ENCODE results near the gene AURKAIP1. TPM values are rescaled to one million over a fixed set of nuclear protein-coding genes. Genes with fewer than 3 reads are reported as not detected.
A peak's percentile ranks its signal among the peaks of the same experiment; 100 is the strongest.

AURKAIP1 gene
- total RNA-seq, 1 donor from 2014 or later = 31.0 TPM

DNA sequence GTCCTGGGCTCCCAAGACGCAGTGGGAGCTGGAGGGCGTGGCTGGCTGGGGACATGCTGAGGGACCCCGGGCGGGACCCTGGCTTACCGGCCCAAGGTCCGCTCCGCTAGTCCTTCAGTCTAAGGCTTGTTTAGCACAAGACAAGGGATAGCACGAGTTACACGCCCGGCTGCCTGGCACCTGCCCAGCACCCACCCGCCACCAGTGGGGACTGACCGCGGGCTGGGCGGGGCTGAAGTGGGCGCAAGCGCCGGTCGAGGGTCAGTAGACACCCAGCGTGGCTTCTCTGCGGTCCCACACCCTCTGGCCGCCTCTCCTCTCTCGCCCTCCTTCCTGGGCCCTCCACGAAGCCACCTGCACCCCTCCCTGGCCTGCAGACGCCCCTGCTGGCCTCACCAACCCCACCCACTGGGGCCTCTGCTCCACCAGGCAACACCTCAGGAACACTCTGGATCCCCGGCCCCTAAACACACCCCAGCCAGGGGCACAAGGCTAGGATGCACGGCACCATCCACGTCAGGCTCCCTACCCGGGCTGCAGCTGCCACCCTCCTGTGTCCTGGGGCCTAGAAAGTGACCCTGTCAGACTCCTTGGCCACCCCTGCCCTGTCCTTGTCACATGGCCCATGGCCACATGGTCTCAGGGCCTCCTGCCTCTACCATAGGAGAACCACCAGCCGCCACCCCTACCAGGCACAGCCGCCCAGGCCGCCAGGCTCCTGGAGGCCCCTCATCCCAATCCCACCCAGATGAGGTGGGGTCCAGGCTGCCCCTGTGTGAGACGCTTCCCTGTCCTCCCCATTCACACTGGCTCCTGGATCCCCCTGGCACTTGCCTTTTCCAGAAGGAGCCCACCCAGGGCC, 37.8 kb downstream of the AURKAIP1 start:
- DNase-seq (ENCODE audit: low spot score in 2 of 2) (no peak), FAIRE-seq (no peak)

DNA sequence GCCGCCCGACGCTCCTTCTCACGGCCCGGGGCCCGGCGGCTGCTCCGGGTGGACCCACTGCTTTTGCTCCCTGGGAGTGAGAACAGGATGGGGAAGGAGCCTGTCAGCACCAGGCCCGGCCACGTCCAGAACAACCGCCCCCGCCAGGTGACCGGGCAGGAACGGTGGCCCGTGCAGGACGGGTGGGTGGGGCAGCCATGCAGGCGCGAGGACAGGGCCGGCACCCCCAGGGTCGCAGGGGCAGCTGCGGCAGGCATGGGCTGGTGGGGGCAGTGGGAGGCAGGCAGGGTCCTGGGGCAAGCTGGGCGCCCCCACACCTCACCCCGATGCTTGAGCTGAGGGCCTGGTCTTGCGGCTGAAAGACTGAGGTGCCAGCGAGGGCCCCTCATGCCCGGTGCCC, 38.6 kb downstream of the AURKAIP1 start:
- FAIRE-seq = no peak
- no peak for DNase-seq (ENCODE audit: low spot score in 2 of 2)

- FAIRE-seq (no peak), DNase-seq (ENCODE audit: low spot score in 2 of 2) (no peak)
Measured at GRCh38 chr1:1335792-1336248, 39.2 kb downstream of the AURKAIP1 start.

DNA sequence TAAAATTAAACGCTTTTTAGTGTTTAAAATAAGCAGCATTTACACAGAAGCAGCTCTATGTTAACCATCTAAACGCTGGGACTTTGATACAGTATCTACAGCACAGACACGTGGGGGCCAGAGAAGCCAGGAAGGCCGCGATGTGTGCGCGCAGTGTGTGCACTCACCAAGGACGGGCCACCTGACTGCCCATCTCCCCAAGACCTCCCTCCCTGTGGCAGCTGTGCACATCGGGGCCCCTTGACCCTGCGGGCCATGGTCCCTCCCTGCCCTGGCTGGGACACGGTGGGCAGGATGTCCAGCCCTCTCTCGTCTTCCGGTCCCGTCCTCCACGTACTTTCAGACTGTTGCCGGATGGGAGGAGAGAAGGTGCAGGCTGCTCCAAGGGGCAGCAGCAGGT, 39.7 kb downstream of the AURKAIP1 start:
- FAIRE-seq (no peak), DNase-seq (ENCODE audit: low spot score in 2 of 2) (no peak)

GRCh38 chr1:1334835-1335234, 40.2 kb downstream of the AURKAIP1 start:
- FAIRE-seq (no peak), DNase-seq (ENCODE audit: low spot score in 2 of 2) (no peak)

DNA sequence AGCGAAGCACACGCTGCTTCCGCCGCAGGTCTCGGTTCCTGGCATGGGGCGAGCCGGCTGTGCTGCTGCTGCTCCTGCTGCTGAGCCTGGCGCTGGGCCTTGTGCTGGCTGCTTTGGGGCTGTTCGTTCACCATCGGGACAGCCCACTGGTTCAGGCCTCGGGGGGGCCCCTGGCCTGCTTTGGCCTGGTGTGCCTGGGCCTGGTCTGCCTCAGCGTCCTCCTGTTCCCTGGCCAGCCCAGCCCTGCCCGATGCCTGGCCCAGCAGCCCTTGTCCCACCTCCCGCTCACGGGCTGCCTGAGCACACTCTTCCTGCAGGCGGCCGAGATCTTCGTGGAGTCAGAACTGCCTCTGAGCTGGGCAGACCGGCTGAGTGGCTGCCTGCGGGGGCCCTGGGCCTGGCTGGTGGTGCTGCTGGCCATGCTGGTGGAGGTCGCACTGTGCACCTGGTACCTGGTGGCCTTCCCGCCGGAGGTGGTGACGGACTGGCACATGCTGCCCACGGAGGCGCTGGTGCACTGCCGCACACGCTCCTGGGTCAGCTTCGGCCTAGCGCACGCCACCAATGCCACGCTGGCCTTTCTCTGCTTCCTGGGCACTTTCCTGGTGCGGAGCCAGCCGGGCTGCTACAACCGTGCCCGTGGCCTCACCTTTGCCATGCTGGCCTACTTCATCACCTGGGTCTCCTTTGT, 41.3 kb downstream of the AURKAIP1 start:
- FAIRE-seq = no peak
- DNase-seq (ENCODE audit: low spot score in 2 of 2) = no peak

GRCh38 chr1:1332774-1333480, 42.1 kb downstream of the AURKAIP1 start:
- no peak for FAIRE-seq
- peak in 1 of 2 donors; percentile 57 for DNase-seq (ENCODE audit: low spot score in 2 of 2)

GRCh38 chr1:1332031-1332755, 42.8 kb downstream of the AURKAIP1 start:
- FAIRE-seq = no peak

GRCh38 chr1:1331068-1331965, 43.7 kb downstream of the AURKAIP1 start, which contains the start of gene TAS1R3:
Gene TAS1R3 (plus strand): TSS chr1:1331280. CDS start chr1:1331346, 66 bp downstream.
- no peak for DNase-seq (ENCODE audit: low spot score in 2 of 2)
- FAIRE-seq = no peak

More at GRCh38 chr1:1332031-1332755, 42.8 kb downstream of the AURKAIP1 start:
- DNase-seq (ENCODE audit: low spot score in 2 of 2) = no peak

GRCh38 chr1:1330366-1331067, 44.5 kb downstream of the AURKAIP1 start:
- DNase-seq (ENCODE audit: low spot score in 2 of 2) (no peak), FAIRE-seq (no peak)

GRCh38 chr1:1329304-1330210, 45.5 kb downstream of the AURKAIP1 start:
- FAIRE-seq (no peak), DNase-seq (ENCODE audit: low spot score in 2 of 2) (no peak)

GRCh38 chr1:1328254-1328653, 46.8 kb downstream of the AURKAIP1 start:
- DNase-seq (ENCODE audit: low spot score in 2 of 2) (no peak), FAIRE-seq (no peak)

DNA sequence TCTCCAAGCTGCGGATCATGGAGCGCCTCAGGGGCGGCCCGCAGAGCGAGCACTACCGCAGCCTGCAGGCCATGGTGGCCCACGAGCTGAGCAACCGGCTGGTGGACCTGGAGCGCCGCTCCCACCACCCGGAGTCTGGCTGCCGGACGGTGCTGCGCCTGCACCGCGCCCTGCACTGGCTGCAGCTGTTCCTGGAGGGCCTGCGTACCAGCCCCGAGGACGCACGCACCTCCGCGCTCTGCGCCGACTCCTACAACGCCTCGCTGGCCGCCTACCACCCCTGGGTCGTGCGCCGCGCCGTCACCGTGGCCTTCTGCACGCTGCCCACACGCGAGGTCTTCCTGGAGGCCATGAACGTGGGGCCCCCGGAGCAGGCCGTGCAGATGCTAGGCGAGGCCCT, 47.7 kb downstream of the AURKAIP1 start:
- FAIRE-seq (no peak), DNase-seq (ENCODE audit: low spot score in 2 of 2) (no peak)

DNA sequence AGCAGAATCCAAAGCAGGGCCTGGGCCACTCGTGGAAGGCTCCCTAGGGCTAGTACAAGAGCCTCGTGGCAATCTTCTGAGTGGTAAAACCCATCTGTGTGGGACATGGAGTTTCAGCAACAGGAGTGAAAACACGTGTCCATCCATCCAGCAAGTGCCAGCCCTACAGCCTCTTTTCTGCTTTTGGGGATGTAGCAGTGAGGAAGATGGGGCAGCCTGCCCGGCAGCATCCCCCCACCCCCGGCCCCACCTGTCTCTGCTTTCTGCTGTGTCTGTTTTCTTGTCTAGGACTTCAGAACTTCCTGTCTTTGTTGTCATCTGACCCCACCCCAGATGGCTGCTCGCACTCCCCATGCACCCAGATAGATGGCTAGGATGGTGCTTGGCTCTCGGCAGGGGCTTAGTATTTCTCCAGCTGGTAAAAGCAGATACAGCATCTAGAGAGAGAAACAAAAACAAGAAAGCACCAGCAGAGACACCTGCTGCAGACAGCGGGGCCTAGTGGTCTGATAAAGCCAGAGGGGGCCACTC, 48.9 kb downstream of the AURKAIP1 start:
- FAIRE-seq = no peak

GRCh38 chr1:1325288-1326074, 49.5 kb downstream of the AURKAIP1 start:
- no peak for FAIRE-seq

More for the DNA sequence above, 48.9 kb downstream of the AURKAIP1 start:
- no peak for DNase-seq (ENCODE audit: low spot score in 2 of 2)

DNA sequence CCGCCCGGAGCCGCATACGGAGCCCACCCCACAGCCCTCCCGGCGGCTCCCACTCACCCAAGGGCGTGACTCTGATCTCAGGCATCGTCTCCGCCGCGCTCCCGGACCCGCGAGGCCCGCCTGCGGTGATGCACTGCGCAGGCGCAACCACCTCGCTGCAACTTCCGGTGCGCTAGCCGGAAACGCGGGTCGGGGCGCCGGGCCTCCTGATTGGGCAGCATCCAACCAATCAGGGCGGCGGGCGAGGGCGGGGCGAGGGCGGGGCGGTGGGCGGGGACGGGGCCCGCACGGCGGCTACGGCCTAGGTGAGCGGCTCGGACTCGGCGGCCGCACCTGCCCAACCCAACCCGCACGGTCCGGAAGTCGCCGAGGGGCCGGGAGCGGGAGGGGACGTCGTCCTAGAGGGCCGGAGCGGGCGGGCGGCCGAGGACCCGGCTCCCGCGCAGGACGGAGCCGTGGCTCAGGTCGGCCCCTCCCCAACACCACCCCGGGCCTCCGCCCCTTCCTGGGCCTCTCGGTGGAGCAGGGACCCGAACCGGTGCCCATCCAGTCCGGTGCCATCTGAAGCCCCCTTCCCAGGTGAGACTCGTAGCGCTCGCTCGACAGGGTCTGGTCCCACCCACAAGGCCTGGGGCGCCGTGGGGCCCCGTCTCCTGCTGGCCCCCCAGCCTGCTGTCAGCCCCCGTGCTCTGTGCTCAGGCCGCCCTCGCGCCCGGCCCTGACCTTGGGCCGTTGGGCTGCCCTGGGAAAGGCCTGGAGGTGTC, 50.3 kb downstream of the AURKAIP1 start, which contains the start of the genes CPTP and INTS11:
Gene CPTP (plus strand): TSS at position 279 of the 764 bp plus-strand sequence. CDS start 2,109 bp downstream, outside the sequence.
Gene INTS11 (minus strand): TSS at position 137 of the 764 bp plus-strand sequence. CDS start 52 bp downstream, at position 85.
- DNase-seq (ENCODE audit: low spot score in 2 of 2) (peak; percentile 96 to 98), FAIRE-seq (no peak)

More at GRCh38 chr1:1325288-1326074, 49.5 kb downstream of the AURKAIP1 start:
- DNase-seq (ENCODE audit: low spot score in 2 of 2) = no peak

All from frontal cortex (tissue), 4 donors.